ENCODE data around the gene ZNF337. TPM values are rescaled to one million over a fixed set of nuclear protein-coding genes. Genes with fewer than 3 reads are reported as not detected.
"Not testable (repeated sequence)": the region's sequence is repeated elsewhere in the genome, so short reads cannot be mapped to it uniquely, and the experiment has no call there.

Gene ZNF337
- total and polyA plus RNA-seq, 8 donors: 4.4 to 20.6 (median 5.8) TPM

DNA sequence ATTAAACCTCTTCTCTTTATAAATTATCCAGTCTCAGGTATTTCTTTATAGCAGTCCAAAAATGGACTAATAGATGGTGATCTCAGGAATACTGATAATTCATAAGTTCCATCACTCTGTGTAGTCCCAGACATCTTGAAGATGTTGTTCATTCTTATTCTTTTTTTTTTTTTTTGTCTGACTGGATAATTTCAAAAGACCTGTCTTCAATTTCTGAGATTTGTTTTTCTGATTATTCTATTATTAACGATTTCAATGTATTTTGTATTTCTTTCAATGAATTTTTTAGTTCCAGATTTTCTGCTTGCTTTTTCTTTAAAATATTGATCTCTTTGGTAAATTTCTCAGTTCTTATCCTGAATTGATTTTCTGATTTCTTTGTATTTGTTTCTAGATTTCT lies 29.7 kb upstream of the ZNF337 start:
- no peaks in the 10 kb centered on the region for H3K4me1 ChIP-seq
- no peak overlapping the region for H3K4me3 ChIP-seq
- 84 to 90% methylated on average over 1 of the region's 1 CpG for WGBS, 2 donors
- ATAC-seq: no peak
- TF ChIP-seq, protein P1, sequence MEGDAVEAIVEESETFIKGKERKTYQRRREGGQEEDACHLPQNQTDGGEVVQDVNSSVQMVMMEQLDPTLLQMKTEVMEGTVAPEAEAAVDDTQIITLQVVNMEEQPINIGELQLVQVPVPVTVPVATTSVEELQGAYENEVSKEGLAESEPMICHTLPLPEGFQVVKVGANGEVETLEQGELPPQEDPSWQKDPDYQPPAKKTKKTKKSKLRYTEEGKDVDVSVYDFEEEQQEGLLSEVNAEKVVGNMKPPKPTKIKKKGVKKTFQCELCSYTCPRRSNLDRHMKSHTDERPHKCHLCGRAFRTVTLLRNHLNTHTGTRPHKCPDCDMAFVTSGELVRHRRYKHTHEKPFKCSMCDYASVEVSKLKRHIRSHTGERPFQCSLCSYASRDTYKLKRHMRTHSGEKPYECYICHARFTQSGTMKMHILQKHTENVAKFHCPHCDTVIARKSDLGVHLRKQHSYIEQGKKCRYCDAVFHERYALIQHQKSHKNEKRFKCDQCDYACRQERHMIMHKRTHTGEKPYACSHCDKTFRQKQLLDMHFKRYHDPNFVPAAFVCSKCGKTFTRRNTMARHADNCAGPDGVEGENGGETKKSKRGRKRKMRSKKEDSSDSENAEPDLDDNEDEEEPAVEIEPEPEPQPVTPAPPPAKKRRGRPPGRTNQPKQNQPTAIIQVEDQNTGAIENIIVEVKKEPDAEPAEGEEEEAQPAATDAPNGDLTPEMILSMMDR (IDR thresholded peaks at IDR 0.05): no peak
- no peak overlapping the region for H3K27ac ChIP-seq
- DNase-seq: no peak
- H3K27me3 ChIP-seq: no peaks in the 10 kb centered on the region
- no peak for FAIRE-seq
- no peaks in the 10 kb centered on the region for H3K9me3 ChIP-seq
- intact Hi-C loops (cut with DNase I): no loop called here
- H3K36me3 ChIP-seq: no peaks in the 10 kb centered on the region

DNA sequence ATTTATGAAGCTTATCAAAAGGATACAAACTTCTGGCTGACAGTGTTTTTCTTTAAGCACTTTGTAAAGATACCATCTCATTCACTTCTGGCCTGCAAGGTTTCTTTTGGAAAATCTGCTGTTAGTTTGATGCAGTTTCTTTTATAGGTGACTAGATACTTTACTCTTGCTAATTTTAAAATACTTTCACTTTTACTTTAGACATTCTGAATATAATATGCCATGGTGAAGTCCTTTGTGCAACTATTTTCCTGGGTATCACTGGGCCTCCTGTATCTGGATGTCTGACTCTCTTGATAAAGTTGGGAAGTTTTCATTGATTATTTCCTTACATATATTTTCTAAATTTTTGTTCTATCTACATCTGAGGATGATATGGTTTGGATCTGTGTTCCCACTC lies 29.0 kb upstream of the ZNF337 start:
- no peak overlapping the region for H3K4me3 ChIP-seq
- no peak for ATAC-seq
- H3K27ac ChIP-seq: no peak overlapping the region
- no peaks in the 10 kb centered on the region for H3K27me3 ChIP-seq
- H3K9me3 ChIP-seq: no peaks in the 10 kb centered on the region
- intact Hi-C loops (cut with DNase I): no loop called here
- H3K36me3 ChIP-seq: no peaks in the 10 kb centered on the region
- FAIRE-seq: no peak
- TF ChIP-seq, protein P1 (IDR thresholded peaks at IDR 0.05): no peak
- no peaks in the 10 kb centered on the region for H3K4me1 ChIP-seq
- DNase-seq: no peak

DNA sequence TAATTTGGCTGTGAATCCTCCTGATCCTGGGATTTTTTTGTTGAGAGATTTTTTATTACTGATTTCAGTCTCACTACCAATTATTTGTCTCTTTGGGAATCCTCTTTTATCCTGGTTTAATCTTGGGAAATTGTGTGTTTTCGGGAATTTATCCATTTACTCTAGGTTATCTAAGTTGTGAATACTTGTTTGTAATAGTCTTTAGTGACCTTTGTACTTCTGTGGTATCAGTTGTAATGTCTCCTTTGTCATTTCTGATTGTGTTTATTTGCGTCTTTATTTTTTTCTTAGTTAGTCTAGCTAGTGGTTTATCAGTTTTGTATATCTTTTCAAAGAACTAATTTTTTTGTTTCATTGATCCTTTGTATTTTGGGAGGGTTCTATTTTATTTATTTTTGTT lies 27.3 kb upstream of the ZNF337 start:
- Histone ChIP-seq H3K9me3 (no peaks in the 10 kb centered on the region), H3K36me3 (no peaks in the 10 kb centered on the region), H3K4me3 (no peak overlapping the region), H3K27me3 (no peaks in the 10 kb centered on the region), H3K27ac (no peak overlapping the region), H3K4me1 (no peaks in the 10 kb centered on the region)
- DNase-seq: no peak
- FAIRE-seq: peak; percentile 59
- intact Hi-C loops (cut with DNase I): no loop called here
- TF ChIP-seq, protein P1 (IDR thresholded peaks at IDR 0.05): no peak
- 50 to 62% methylated on average over 2 of the region's 2 CpGs for WGBS, 2 donors
- ATAC-seq: no peak

DNA sequence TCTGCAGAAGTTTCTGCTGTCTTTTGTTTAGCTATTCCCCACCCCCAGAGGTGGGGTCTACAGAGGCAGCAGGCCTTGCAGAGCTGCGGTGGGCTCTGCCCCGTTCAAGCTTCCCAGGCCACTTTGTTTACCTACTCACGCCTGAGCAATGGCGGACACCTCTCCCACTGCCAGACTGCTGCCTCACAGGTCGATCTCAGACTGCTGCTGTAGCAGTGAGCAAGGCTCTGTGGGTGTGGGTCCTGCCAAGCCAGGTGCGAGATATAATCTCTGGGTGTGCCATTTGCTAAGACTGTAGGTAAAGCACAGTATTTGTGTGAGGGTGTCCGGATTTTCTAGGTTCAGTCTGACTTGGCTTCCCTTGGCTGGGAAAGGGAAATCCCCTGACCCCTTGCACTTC lies 23.6 kb upstream of the ZNF337 start:
- H3K4me1 ChIP-seq: no peaks in the 10 kb centered on the region
- intact Hi-C loops (cut with DNase I): no loop called here
- DNase-seq: peak in 2 of 6 donors; percentile 16 to 22
- no peaks in the 10 kb centered on the region for H3K9me3 ChIP-seq
- H3K27me3 ChIP-seq: no peaks in the 10 kb centered on the region
- no peaks in the 10 kb centered on the region for H3K36me3 ChIP-seq
- FAIRE-seq: no peak
- WGBS, 2 donors: 93 to 96% methylated on average over 7 of the region's 7 CpGs
- no peak overlapping the region for H3K4me3 ChIP-seq
- TF ChIP-seq, protein P1 (IDR thresholded peaks at IDR 0.05): no peak
- H3K27ac ChIP-seq: no peak overlapping the region
- no peak for ATAC-seq

DNA sequence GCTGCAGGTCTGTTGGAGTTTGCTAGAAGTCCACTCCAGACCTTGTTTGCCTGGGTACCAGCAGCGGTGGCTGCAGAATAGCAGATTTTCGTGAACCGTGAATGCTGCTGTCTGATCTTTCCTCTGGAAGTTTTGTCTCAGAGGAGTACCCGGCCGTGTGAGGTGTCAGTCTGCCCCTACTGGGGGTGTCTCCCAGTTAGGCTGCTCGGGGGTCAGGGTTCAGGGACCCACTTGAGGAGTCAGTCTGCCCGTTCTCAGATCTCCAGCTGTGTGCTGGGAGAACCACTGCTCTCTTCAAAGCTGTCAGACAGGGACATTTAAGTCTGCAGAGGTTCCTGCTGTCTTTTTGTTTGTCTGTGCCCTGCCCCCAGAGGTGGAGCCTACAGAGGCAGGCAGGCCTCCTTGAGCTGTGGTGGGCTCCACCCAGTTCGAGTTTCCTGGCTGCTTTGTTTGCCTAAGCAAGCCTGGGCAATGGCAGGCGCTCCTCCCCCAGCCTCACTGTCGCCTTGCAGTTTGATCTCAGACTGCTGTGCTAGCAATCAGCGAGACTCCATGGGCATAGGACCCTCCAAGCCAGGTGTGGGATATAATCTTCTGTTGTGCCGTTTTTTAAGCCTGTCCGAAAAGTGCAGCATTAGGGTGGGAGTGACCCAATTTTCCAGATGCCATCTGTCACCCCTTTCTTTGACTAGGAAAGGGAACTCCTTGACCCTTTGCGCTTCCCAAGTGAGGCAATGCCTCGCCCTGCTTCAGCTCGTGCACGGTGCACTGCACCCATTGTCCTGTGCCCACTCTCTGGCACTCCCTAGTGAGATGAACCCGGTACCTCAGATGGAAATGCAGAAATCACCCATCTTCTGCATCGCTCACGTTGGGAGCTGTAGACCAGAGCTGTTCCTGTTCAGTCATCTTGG lies 22.5 kb upstream of the ZNF337 start:
- H3K4me3 ChIP-seq; FAIRE-seq; H3K27me3 ChIP-seq; ATAC-seq; H3K27ac ChIP-seq; H3K4me1 ChIP-seq; H3K9me3 ChIP-seq; intact Hi-C loops (cut with DNase I); H3K36me3 ChIP-seq: not testable (repeated sequence)
- DNase-seq: peak in 1 of 6 donors; percentile 20
- 80 to 83% methylated on average over 20 of the region's 20 CpGs for WGBS, 2 donors
